Endothelial cell (in vitro differentiated cells): ENCODE data around the gene DDX55. TPM values are rescaled to one million over a fixed set of nuclear protein-coding genes. Genes with fewer than 3 reads are reported as not detected.

ENCODE experiments used
- DNase-seq: peaks from one replicate; pipeline ENCODE4 v3.0.0; 2021; ENCODE audit warnings: low spot score
- H3K27ac Mint-ChIP-seq: one replicate; pipeline ENCODE4 v1.8.0; 2021; ENCODE audit warnings: mixed read lengths, inconsistent platforms; ENCODE audit not compliant: unreplicated experiment
- H3K27me3 Mint-ChIP-seq: one replicate; pipeline ENCODE4 v1.8.0; 2021; ENCODE audit warnings: mild to moderate bottlenecking, moderate library complexity, mixed read lengths, inconsistent platforms; ENCODE audit not compliant: unreplicated experiment
- H3K36me3 Mint-ChIP-seq: one replicate; pipeline ENCODE4 v1.8.0; 2021; ENCODE audit warnings: mild to moderate bottlenecking, low read depth, mixed read lengths, inconsistent platforms; ENCODE audit not compliant: unreplicated experiment
- H3K4me1 Mint-ChIP-seq: one replicate; pipeline ENCODE4 v1.8.0; 2021; ENCODE audit warnings: mild to moderate bottlenecking, mixed read lengths, inconsistent platforms; ENCODE audit not compliant: unreplicated experiment
- H3K4me3 Mint-ChIP-seq: one replicate; pipeline ENCODE4 v1.8.0; 2021; ENCODE audit warnings: mild to moderate bottlenecking, mixed read lengths, inconsistent platforms; ENCODE audit not compliant: unreplicated experiment
- H3K9me3 Mint-ChIP-seq: one replicate; pipeline ENCODE4 v1.8.0; 2021; ENCODE audit warnings: mixed read lengths, inconsistent platforms; ENCODE audit not compliant: unreplicated experiment
- total RNA-seq: library from RNA; stranded (reverse); fragmentation: NEBNext Ultra II Directional; extraction: Animal tissue kit (Norgen Biotek cat#: 25700); gene quantifications from one replicate; pipeline ENCODE4 v1.2.1, GENCODE V29; 2021; ENCODE audit not compliant: unreplicated experiment
- TF ChIP-seq, protein P1 (sequence below): fragments of 200-600 bp; sonication (generic); IDR thresholded peaks from one replicate; pipeline ENCODE4 v1.5.0; 2021; ENCODE audit warnings: antibody characterized with exemption; ENCODE audit not compliant: unreplicated experiment

Gene DDX55
- total RNA-seq, 1 donor from 2014 or later, result 16.8 TPM

DNA sequence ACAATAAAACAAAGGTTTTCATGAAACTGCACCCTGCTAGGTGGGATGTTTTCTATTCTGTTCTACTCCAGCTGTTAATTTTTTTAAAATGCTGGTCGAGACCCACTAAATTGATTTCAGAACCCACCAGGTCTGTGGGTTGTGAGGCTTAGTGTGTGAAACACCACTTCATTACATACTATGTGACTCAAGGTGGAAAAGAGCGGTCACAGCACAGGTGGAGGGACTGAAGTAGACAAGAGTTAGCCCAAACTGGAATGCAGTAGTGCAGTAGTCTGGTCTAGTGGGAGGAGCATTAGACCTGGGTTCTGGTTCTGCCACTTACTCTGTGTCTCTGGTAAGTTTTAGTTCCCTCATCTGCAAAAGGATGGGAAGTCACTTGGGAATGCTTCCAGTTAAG is 12.2 kb downstream of the DDX55 start:
- no peaks in the 10 kb centered on the region for H3K9me3 Mint-ChIP-seq
- peaks cover 48% of the 10 kb centered on the region for H3K36me3 Mint-ChIP-seq
- DNase-seq, result no peak

DNA sequence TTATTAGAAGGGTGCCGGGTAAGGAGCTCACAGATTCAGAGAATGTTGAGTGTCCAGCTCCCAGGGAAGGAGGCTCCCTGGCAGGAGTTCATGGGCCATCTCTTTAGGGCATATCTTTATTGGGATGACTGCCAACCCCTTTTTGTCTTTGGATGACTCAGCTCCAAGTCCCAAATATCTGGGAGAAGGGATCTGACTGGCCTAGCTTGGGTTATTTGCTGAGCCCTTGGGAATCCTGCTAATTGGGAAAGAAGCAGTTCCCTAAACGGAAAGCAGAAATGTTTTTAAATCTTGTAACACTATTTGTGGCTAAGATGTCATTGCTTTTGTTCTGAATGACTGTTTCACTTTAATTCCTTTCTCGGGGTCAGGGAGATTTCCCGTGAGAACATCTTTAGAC is 12.6 kb downstream of the DDX55 start:
- Mint-ChIP-seq H3K36me3 (peaks cover 50% of the 10 kb centered on the region), H3K27ac (no peak overlapping the region), H3K4me1 (no peaks in the 10 kb centered on the region), H3K27me3 (peaks cover 2% of the 10 kb centered on the region), H3K9me3 (no peaks in the 10 kb centered on the region), H3K4me3 (peak overlapping the region; percentile 59)
- no peak for DNase-seq
- TF ChIP-seq, protein P1, sequence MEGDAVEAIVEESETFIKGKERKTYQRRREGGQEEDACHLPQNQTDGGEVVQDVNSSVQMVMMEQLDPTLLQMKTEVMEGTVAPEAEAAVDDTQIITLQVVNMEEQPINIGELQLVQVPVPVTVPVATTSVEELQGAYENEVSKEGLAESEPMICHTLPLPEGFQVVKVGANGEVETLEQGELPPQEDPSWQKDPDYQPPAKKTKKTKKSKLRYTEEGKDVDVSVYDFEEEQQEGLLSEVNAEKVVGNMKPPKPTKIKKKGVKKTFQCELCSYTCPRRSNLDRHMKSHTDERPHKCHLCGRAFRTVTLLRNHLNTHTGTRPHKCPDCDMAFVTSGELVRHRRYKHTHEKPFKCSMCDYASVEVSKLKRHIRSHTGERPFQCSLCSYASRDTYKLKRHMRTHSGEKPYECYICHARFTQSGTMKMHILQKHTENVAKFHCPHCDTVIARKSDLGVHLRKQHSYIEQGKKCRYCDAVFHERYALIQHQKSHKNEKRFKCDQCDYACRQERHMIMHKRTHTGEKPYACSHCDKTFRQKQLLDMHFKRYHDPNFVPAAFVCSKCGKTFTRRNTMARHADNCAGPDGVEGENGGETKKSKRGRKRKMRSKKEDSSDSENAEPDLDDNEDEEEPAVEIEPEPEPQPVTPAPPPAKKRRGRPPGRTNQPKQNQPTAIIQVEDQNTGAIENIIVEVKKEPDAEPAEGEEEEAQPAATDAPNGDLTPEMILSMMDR, result no peak

More for the DNA sequence above, 12.2 kb downstream of the DDX55 start:
- TF ChIP-seq, protein P1, result no peak
- Mint-ChIP-seq H3K27me3 (no peaks in the 10 kb centered on the region), H3K4me1 (no peaks in the 10 kb centered on the region), H3K4me3 (no peak overlapping the region), H3K27ac (no peak overlapping the region)

DNA sequence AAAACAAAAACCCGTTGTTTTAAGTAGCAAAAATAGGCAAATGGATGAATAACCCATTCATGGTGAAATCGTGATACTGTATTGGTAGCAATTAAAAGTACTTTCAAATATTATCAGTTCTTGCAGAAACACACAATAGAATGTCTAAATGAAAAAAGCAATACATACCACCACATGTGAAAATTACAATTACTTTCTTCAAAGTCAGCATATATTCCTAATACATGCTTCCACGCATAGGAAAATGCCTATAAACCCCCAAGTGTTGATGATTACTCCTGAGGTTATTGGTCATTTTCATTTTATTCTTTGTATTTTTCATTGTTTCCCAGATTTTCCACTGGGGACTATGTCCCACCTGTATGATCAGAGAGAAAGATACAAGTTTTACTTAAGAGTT is 15.2 kb downstream of the DDX55 start:
- Mint-ChIP-seq H3K9me3 (no peaks in the 10 kb centered on the region), H3K36me3 (peaks cover 55% of the 10 kb centered on the region), H3K4me3 (no peak overlapping the region), H3K4me1 (no peaks in the 10 kb centered on the region), H3K27ac (no peak overlapping the region), H3K27me3 (peaks cover 2% of the 10 kb centered on the region)
- TF ChIP-seq, protein P1, result no peak
- no peak for DNase-seq

DNA sequence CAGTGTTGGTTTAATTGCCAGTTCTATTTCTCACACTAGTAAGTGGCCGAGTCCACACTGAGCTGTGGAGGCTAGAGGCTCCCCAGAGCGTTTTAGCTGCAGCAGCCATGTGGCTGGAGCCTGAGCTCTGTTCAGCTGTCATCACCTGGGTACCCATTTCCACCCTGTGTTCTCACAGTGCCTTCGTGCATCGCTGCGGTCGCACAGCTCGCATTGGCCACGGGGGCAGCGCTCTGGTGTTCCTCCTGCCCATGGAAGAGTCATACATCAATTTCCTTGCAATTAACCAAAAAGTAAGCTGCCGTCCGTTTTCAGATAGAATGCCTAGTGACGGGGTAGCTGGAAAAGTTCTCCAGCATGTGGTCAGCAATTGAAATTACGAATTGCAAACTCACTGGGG is 15.7 kb downstream of the DDX55 start:
- no peak overlapping the region for H3K27ac Mint-ChIP-seq
- no peaks in the 10 kb centered on the region for H3K9me3 Mint-ChIP-seq
- H3K4me1 Mint-ChIP-seq, result no peaks in the 10 kb centered on the region
- TF ChIP-seq, protein P1, result no peak
- no peak for DNase-seq
- peaks cover 54% of the 10 kb centered on the region for H3K36me3 Mint-ChIP-seq
- peaks cover 2% of the 10 kb centered on the region for H3K27me3 Mint-ChIP-seq
- no peak overlapping the region for H3K4me3 Mint-ChIP-seq

DNA sequence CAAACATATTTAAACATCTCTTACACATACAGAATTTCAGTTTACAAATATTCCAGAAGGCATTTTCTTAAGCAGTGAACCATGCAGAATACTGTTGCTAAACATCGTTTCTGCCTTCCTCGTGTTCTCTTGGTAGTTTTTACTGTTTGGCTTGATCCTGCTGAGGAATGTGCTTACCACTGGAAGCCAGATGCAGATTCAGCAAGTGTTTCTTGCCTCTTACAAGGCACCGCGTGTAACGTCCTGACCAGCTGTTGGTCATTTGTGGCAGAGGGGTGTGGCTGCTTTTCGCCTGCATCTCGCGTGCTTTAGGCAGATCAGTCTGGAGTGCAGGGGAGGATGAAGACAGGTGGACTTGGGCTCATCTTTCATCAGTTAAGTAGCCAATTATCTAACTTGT is 19.2 kb downstream of the DDX55 start:
- TF ChIP-seq, protein P1, result no peak
- Mint-ChIP-seq H3K27ac (no peak overlapping the region), H3K9me3 (no peaks in the 10 kb centered on the region), H3K4me3 (no peak overlapping the region), H3K27me3 (peaks cover 2% of the 10 kb centered on the region), H3K4me1 (no peaks in the 10 kb centered on the region), H3K36me3 (peaks cover 39% of the 10 kb centered on the region)
- DNase-seq, result no peak
